Gastroesophageal sphincter (tissue), 3 donors: ENCODE measurements around the gene KIFAP3.

ENCODE experiments used
- CTCF ChIP-seq, 4 experiments: fragments of 200-600 bp in 2 of 4; fragments of 450-650 bp in 2 of 4; sonication (generic) in 1 of 4; IDR thresholded peaks; one replicate each; pipeline ENCODE4 v1.5.1; 2017 to 2019; ENCODE audit warnings: antibody characterized with exemption in 4 of 4, mild to moderate bottlenecking in 2 of 4, moderate library complexity in 2 of 4
- POLR2A ChIP-seq, 2 donors: fragments of 450-650 bp; IDR thresholded peaks; one replicate each; pipeline ENCODE4 v1.6.1; 2017; ENCODE audit warnings: antibody characterized with exemption in 2 of 2, mild to moderate bottlenecking in 2 of 2, moderate library complexity in 1 of 2
- POLR2AphosphoS5 ChIP-seq: sonication (generic); formaldehyde crosslinking; IDR thresholded peaks from one replicate; pipeline ENCODE4 v1.6.1; 2017; ENCODE audit warnings: antibody characterized with exemption

DNA sequence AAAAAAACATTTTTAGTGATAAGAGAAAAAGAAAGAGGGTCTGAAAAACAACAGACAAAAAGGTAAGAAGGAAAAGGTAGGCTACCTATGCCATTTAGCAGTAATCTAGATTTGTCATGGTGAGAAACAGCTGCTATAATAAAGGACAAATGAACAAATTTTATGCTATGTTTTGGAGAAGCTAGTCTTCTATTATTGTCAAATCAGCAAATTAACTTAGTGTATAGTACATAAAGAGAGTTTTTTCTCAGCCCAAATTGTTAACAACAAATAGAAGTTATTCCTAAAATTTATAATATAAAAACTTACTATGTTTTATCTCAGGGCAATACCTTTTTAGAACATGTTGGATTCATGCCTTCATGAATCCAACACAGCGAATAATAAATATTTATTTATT, 88.7 kb downstream of the KIFAP3 start:
- TF ChIP-seq CTCF (IDR thresholded peaks at IDR 0.05) (no peak), POLR2A (IDR thresholded peaks at IDR 0.05) (no peak), POLR2AphosphoS5 (no peak)
